PC-3 (cell line): ENCODE data around the gene TTC22. TPM values are rescaled to one million over a fixed set of nuclear protein-coding genes. Genes with fewer than 3 reads are reported as not detected.
A peak's percentile ranks its signal among the peaks of the same experiment; 100 is the strongest.

Experiments
- ATAC-seq: fragments of 200-7000 bp; cut with Tn5 transposase; 2 replicates; pipeline ENCODE4 v1.9.1; 2020; ENCODE audit warnings: mild to moderate bottlenecking, moderate library complexity
- BruUV-seq: library from RNA; stranded (reverse); fragments of 400-500 nt; replicated peaks from 2 replicates; lab custom pipeline; 2021; lab: Mats Ljungman, UMichigan
- CTCF ChIA-PET: fragments of 300-600 bp; sonication (Branson Sonifier 250); formaldehyde crosslinking; loops from one replicate; lab custom pipeline; 2022; ENCODE audit warnings: antibody characterized with exemption; lab: Charles Lee
- POLR2A ChIA-PET: fragments of 300-600 bp; sonication (Branson Sonifier 250); formaldehyde crosslinking; loops from one replicate; lab custom pipeline; 2022; ENCODE audit warnings: antibody characterized with exemption; ENCODE audit not compliant: unreplicated experiment; lab: Charles Lee
- DNase-seq: peaks from one replicate; pipeline ENCODE4 v3.0.0-alpha.2; 2015
- H2AFZ ChIP-seq: fragments of 300-600 bp; sonication (generic); 2 replicates; pipeline ENCODE4 v1.6.0; 2016; ENCODE audit warnings: antibody characterized with exemption, low read length
- H3F3A ChIP-seq: fragments of 300-600 bp; sonication (generic); one replicate; pipeline ENCODE4 v1.6.0; 2017; ENCODE audit warnings: antibody characterized with exemption, low read length, control low read depth, mild to moderate bottlenecking; ENCODE audit not compliant: unreplicated experiment
- H3K27ac ChIP-seq: fragments of 300-600 bp; sonication (generic); 2 replicates; pipeline ENCODE4 v1.5.1; 2016; ENCODE audit warnings: mild to moderate bottlenecking, low read length
- H3K27me3 ChIP-seq: fragments of 300-600 bp; sonication (generic); 2 replicates; pipeline ENCODE4 v1.6.1; 2016; ENCODE audit warnings: low read length, mixed read lengths
- H3K36me3 ChIP-seq: fragments of 300-600 bp; sonication (generic); 2 replicates; pipeline ENCODE4 v1.6.1; 2016; ENCODE audit warnings: low read depth, mixed run types, low read length, mixed read lengths
- H3K4me1 ChIP-seq: fragments of 300-600 bp; sonication (generic); 2 replicates; pipeline ENCODE4 v1.5.1; 2016; ENCODE audit warnings: low read length; ENCODE audit not compliant: insufficient read depth
- H3K4me2 ChIP-seq: fragments of 300-600 bp; sonication (generic); 2 replicates; pipeline ENCODE4 v1.6.0; 2016; ENCODE audit warnings: low read length
- H3K4me3 ChIP-seq: fragments of 300-600 bp; sonication (generic); 2 replicates; pipeline ENCODE4 v1.5.1; 2016; ENCODE audit warnings: mild to moderate bottlenecking, low read length, mixed read lengths
- H3K79me2 ChIP-seq: fragments of 300-600 bp; sonication (generic); 2 replicates; pipeline ENCODE4 v1.6.1; 2017; ENCODE audit warnings: low read length, mixed read lengths
- H3K9ac ChIP-seq: fragments of 300-600 bp; sonication (generic); 2 replicates; pipeline ENCODE4 v1.6.0; 2016; ENCODE audit warnings: mild to moderate bottlenecking, low read length
- H3K9me2 ChIP-seq: fragments of 300-600 bp; sonication (generic); replicated peaks from 2 replicates; pipeline ENCODE4 v1.6.1; 2016; ENCODE audit warnings: mixed run types, low read length, mixed read lengths
- H3K9me3 ChIP-seq: fragments of 300-600 bp; sonication (generic); 2 replicates; pipeline ENCODE4 v1.6.1; 2016; ENCODE audit warnings: low read length, mixed read lengths
- H4K20me1 ChIP-seq: fragments of 300-600 bp; sonication (generic); 2 replicates; pipeline ENCODE4 v1.6.1; 2016; ENCODE audit warnings: low read length, mixed read lengths
- EZH2 ChIP-seq: fragments of 300-600 bp; sonication (generic); IDR thresholded peaks from one replicate; pipeline ENCODE4 v1.6.1; 2017; ENCODE audit warnings: antibody characterized with exemption, mild to moderate bottlenecking, low read length; ENCODE audit not compliant: unreplicated experiment
- EZH2phosphoT487 ChIP-seq: fragments of 300-600 bp; sonication (generic); IDR thresholded peaks from 2 replicates; pipeline ENCODE4 v1.6.1; 2018; ENCODE audit warnings: mild to moderate bottlenecking, antibody characterized with exemption, low read length, borderline replicate concordance
- intact Hi-C: fragments of 100-400 bp; cut with micrococcal nuclease; formaldehyde crosslinking; loops from 2 replicates; pipeline ENCODE4 v1.9.0; 2023
- total RNA-seq: library from RNA; depleted of rRNA; stranded (reverse); fragments of >200 nt; gene quantifications from 2 replicates; pipeline ENCODE4 v1.2.3, GENCODE V29; 2014
- TF ChIP-seq, protein P1 (sequence below): fragments of 300-600 bp; sonication (generic); conservative IDR thresholded peaks from 2 replicates; pipeline ENCODE4 v1.5.1; 2017; ENCODE audit warnings: antibody characterized with exemption, low read depth, mild to moderate bottlenecking, low read length

TTC22 gene
- total RNA-seq, 1 experiment from 2014 or later, result 21.8 TPM

- no TSS peak for BruUV-seq
- Histone ChIP-seq H4K20me1 (no peaks in the 10 kb centered on the region), H2AFZ (no peak overlapping the region), H3K27me3 (no peaks in the 10 kb centered on the region), H3K36me3 (peaks cover 46% of the 10 kb centered on the region), H3K9me2 (no peaks in the 10 kb centered on the region), H3K79me2 (no peaks in the 10 kb centered on the region), H3K4me2 (no peak overlapping the region), H3K9ac (no peak overlapping the region), H3K4me1 (peaks cover 27% of the 10 kb centered on the region), H3K27ac (no peak overlapping the region), H3K4me3 (no peak overlapping the region), H3K9me3 (no peaks in the 10 kb centered on the region), H3F3A (no peaks in the 10 kb centered on the region)
- DNase-seq (no peak), ATAC-seq (no peak)
- intact Hi-C loops, result no loop called here
- POLR2A ChIA-PET, result no interaction called here
- CTCF ChIA-PET, result no interaction called here
- no peak for TF ChIP-seq EZH2
- TF ChIP-seq, protein P1, sequence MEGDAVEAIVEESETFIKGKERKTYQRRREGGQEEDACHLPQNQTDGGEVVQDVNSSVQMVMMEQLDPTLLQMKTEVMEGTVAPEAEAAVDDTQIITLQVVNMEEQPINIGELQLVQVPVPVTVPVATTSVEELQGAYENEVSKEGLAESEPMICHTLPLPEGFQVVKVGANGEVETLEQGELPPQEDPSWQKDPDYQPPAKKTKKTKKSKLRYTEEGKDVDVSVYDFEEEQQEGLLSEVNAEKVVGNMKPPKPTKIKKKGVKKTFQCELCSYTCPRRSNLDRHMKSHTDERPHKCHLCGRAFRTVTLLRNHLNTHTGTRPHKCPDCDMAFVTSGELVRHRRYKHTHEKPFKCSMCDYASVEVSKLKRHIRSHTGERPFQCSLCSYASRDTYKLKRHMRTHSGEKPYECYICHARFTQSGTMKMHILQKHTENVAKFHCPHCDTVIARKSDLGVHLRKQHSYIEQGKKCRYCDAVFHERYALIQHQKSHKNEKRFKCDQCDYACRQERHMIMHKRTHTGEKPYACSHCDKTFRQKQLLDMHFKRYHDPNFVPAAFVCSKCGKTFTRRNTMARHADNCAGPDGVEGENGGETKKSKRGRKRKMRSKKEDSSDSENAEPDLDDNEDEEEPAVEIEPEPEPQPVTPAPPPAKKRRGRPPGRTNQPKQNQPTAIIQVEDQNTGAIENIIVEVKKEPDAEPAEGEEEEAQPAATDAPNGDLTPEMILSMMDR, result peak; percentile 22; the same call in 1 of the 2 replicates
- TF ChIP-seq EZH2phosphoT487, result no peak
These were observed 47.2 kb upstream of the TTC22 start for GRCh38 chr1:54848134-54848948.

GRCh38 chr1:54846716-54847284, 45.7 kb upstream of the TTC22 start:
- Histone ChIP-seq H3K27me3 (no peaks in the 10 kb centered on the region), H3F3A (no peaks in the 10 kb centered on the region), H3K4me3 (no peak overlapping the region), H3K9ac (no peak overlapping the region), H3K79me2 (no peaks in the 10 kb centered on the region), H3K27ac (no peak overlapping the region), H3K9me3 (no peaks in the 10 kb centered on the region), H3K36me3 (peaks cover 31% of the 10 kb centered on the region), H3K4me1 (peaks cover 27% of the 10 kb centered on the region), H2AFZ (no peak overlapping the region), H3K4me2 (no peak overlapping the region), H3K9me2 (no peaks in the 10 kb centered on the region), H4K20me1 (no peaks in the 10 kb centered on the region)
- no peak for DNase-seq
- no TSS peak for BruUV-seq
- no peak for ATAC-seq
- TF ChIP-seq EZH2, result no peak
- TF ChIP-seq, protein P1, result no peak
- no peak for TF ChIP-seq EZH2phosphoT487
- ChIA-PET CTCF (interaction anchor here (1.0 kb wide), 1 partner anchor 98 kb away, joined by 3 read pairs; no protein-coding TSS in a partner anchor), POLR2A (no interaction called here)
- intact Hi-C loops, result no loop called here

- DNase-seq (no peak), ATAC-seq (no peak)
- POLR2A ChIA-PET, result no interaction called here
- no peak overlapping the region for H3K27ac ChIP-seq
- H3K4me1 ChIP-seq, result peaks cover 22% of the 10 kb centered on the region
- intact Hi-C loops, result no loop called here
- TF ChIP-seq EZH2phosphoT487, result no peak
- TF ChIP-seq, protein P1, result no peak
- no peak for TF ChIP-seq EZH2
- no peaks in the 10 kb centered on the region for H3K9me2 ChIP-seq
- BruUV-seq, result no TSS peak
- no peak overlapping the region for H3K4me3 ChIP-seq
- H3K9ac ChIP-seq, result no peak overlapping the region
- H3F3A ChIP-seq, result no peaks in the 10 kb centered on the region
- peaks cover 26% of the 10 kb centered on the region for H3K36me3 ChIP-seq
- H3K27me3 ChIP-seq, result no peaks in the 10 kb centered on the region
- H3K9me3 ChIP-seq, result no peaks in the 10 kb centered on the region
- no peaks in the 10 kb centered on the region for H3K79me2 ChIP-seq
- H2AFZ ChIP-seq, result no peak overlapping the region
- no peak overlapping the region for H3K4me2 ChIP-seq
- CTCF ChIA-PET, result interaction anchor here (1.0 kb wide), 1 partner anchor 99 kb away, joined by 3 read pairs; no protein-coding TSS in a partner anchor
- no peaks in the 10 kb centered on the region for H4K20me1 ChIP-seq
These were observed 45.2 kb upstream of the TTC22 start for GRCh38 chr1:54846301-54846700.
